ENCODE data around the gene COMMD9.
A peak's percentile ranks its signal among the peaks of the same experiment; 100 is the strongest.

The COMMD9 gene

GRCh38 chr11:36251823-36252222, 37.4 kb downstream of the COMMD9 start:
- DNase-seq, result no peak

GRCh38 chr11:36249246-36249645, 40.0 kb downstream of the COMMD9 start:
- DNase-seq, result no peak

- no peak for DNase-seq
Observed at GRCh38 chr11:36248436-36248835, 40.8 kb downstream of the COMMD9 start.

- no peak for DNase-seq
Observed at GRCh38 chr11:36247493-36247892, 41.7 kb downstream of the COMMD9 start.

- no peak for DNase-seq
Observed at GRCh38 chr11:36243641-36244040, 45.6 kb downstream of the COMMD9 start.

GRCh38 chr11:36241497-36241896, 47.7 kb downstream of the COMMD9 start:
- no peak for DNase-seq

GRCh38 chr11:36240801-36241200, 48.4 kb downstream of the COMMD9 start:
- DNase-seq, result peak; percentile 92

GRCh38 chr11:36240173-36240572, 49.1 kb downstream of the COMMD9 start:
- DNase-seq, result no peak

GRCh38 chr11:36239636-36240035, 49.6 kb downstream of the COMMD9 start:
- no peak for DNase-seq

GRCh38 chr11:36238881-36239280, 50.3 kb downstream of the COMMD9 start:
- DNase-seq, result no peak

GRCh38 chr11:36238036-36238631, 51.1 kb downstream of the COMMD9 start:
- no peak for DNase-seq

- DNase-seq, result no peak
Observed at GRCh38 chr11:36237391-36237790, 51.8 kb downstream of the COMMD9 start.

GRCh38 chr11:36235750-36236149, 53.5 kb downstream of the COMMD9 start:
- DNase-seq, result no peak

- DNase-seq, result no peak
Observed at GRCh38 chr11:36234825-36235224, 54.4 kb downstream of the COMMD9 start.

GRCh38 chr11:36233204-36233603, 56.0 kb downstream of the COMMD9 start:
- peak; percentile 93 for DNase-seq

GRCh38 chr11:36230779-36231699, 58.2 kb downstream of the COMMD9 start:
- DNase-seq, result no peak

- no peak for DNase-seq
Observed at GRCh38 chr11:36229091-36229705, 60.0 kb downstream of the COMMD9 start.

GRCh38 chr11:36228689-36229088, 60.5 kb downstream of the COMMD9 start:
- no peak for DNase-seq

GRCh38 chr11:36227044-36227443, 62.2 kb downstream of the COMMD9 start:
- no peak for DNase-seq

GRCh38 chr11:36224209-36224882, 64.9 kb downstream of the COMMD9 start:
- DNase-seq, result no peak

- DNase-seq, result no peak
Observed at GRCh38 chr11:36222831-36223635, 66.2 kb downstream of the COMMD9 start.
